ENCODE measurements around the gene ATF5. TPM values are rescaled to one million over a fixed set of nuclear protein-coding genes. Genes with fewer than 3 reads are reported as not detected.

ATF5 gene
- total and polyA plus RNA-seq, 2 of the 13 experiments (the other 11 are each of a cell fraction or from before 2014, with no cell fraction given), result 5.2 to 10.3 TPM

DNA sequence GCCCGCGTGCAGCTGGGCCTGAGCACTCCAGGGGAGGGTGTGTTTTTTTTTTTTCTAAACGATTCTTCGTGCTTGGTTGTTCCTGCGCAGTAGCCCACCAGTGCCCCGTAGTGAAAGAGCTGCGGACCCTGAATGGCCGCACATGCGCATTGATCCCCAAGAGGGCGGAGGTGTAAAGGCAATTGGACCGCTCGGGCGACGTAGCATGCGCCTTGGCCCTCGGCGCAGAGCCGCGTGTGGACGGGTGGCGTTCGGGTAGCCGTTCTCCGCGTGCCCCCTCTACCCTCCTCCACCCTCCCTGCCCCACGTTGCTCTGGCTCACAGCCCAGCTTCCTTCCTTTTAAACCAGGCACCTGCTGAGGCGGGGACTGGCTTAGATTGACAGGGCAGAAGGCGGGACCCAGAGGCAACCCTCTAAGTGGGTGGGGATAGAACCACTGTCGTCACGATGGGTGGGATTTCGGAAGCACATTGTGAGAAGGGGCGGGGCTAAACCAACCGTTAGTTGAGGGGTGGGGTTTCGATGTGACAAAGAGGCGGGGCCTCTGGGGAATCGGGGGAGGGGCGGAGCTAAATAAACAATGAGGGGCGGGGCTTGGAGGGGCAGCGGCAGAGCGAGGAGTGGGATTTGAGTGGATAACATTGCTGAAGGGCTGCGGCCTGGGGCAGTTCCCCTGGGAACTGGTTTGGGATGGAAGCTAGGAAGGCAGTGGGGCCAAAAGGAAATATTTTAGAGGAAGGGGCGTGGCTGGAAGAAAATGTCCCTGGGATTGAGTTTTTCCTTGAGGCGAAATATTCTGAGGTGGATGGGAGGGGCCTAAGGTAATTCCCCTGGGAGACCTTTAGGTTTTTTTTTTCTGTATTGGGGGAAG lies 842 bp downstream of the ATF5 start (continued):
- TF ChIP-seq TCF12 (IDR thresholded peaks at IDR 0.05) (no peak), TCF12 (CRISPR knock-in tag; IDR thresholded peaks at IDR 0.05) (no peak), ATM (IDR thresholded peaks at IDR 0.05; ENCODE audit: borderline replicate concordance) (no peak), ZNF775 (CRISPR knock-in tag; IDR thresholded peaks at IDR 0.05; ENCODE audit: borderline replicate concordance) (no peak), RFXANK (CRISPR knock-in tag; IDR thresholded peaks at IDR 0.05) (no peak), ZNF616 (CRISPR knock-in tag; IDR thresholded peaks at IDR 0.05; ENCODE audit: low read depth) (0 out of 2 replicates have a peak, but pooled peaks have one; percentile 56), ZNF883 (CRISPR knock-in tag; IDR thresholded peaks at IDR 0.05; ENCODE audit: not compliant biosample characterization) (peak; percentile 74), ZNF546 (CRISPR knock-in tag; conservative IDR thresholded peaks at IDR 0.05) (no peak), ZFP36 (IDR thresholded peaks at IDR 0.05; ENCODE audit: borderline replicate concordance, low read depth, low read length, partially characterized antibody) (no peak), YEATS2 (CRISPR knock-in tag; IDR thresholded peaks at IDR 0.05; ENCODE audit: borderline replicate concordance) (peak; percentile 70; the same call in 1 of the 2 replicates), ZNF264 (CRISPR knock-in tag; IDR thresholded peaks at IDR 0.05) (peak; percentile 66; the same call in 1 of the 2 replicates), POLR2AphosphoS5 (IDR thresholded peaks at IDR 0.05; ENCODE audit: low read depth, low read length) (peak; percentile 92), GLI4 (CRISPR knock-in tag; IDR thresholded peaks at IDR 0.05; ENCODE audit: borderline replicate concordance) (no peak), RFXAP (CRISPR knock-in tag; IDR thresholded peaks at IDR 0.05; ENCODE audit: borderline replicate concordance) (0 out of 2 replicates have a peak, but pooled peaks have one; percentile 77), SPEN (CRISPR knock-in tag; IDR thresholded peaks at IDR 0.05; ENCODE audit: low read depth) (peak; percentile 69), ZNF326 (CRISPR knock-in tag; IDR thresholded peaks at IDR 0.05; ENCODE audit: borderline replicate concordance) (no peak), ZBTB7B (CRISPR knock-in tag; IDR thresholded peaks at IDR 0.05) (0 out of 2 replicates have a peak, but pooled peaks have one; percentile 18), NKX3-1 (CRISPR knock-in tag; IDR thresholded peaks at IDR 0.05) (0 out of 2 replicates have a peak, but pooled peaks have one; percentile 35), SP2 (CRISPR knock-in tag; IDR thresholded peaks at IDR 0.05) (peak; percentile 53), HOXD1 (CRISPR knock-in tag; IDR thresholded peaks at IDR 0.05) (0 out of 2 replicates have a peak, but pooled peaks have one; percentile 12)
- TF ChIP-seq, protein P1, sequence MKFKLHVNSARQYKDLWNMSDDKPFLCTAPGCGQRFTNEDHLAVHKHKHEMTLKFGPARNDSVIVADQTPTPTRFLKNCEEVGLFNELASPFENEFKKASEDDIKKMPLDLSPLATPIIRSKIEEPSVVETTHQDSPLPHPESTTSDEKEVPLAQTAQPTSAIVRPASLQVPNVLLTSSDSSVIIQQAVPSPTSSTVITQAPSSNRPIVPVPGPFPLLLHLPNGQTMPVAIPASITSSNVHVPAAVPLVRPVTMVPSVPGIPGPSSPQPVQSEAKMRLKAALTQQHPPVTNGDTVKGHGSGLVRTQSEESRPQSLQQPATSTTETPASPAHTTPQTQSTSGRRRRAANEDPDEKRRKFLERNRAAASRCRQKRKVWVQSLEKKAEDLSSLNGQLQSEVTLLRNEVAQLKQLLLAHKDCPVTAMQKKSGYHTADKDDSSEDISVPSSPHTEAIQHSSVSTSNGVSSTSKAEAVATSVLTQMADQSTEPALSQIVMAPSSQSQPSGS (CRISPR knock-in tag; IDR thresholded peaks at IDR 0.05), result peak; percentile 65; the same call in 1 of the 2 replicates
- TF ChIP-seq, protein P2, sequence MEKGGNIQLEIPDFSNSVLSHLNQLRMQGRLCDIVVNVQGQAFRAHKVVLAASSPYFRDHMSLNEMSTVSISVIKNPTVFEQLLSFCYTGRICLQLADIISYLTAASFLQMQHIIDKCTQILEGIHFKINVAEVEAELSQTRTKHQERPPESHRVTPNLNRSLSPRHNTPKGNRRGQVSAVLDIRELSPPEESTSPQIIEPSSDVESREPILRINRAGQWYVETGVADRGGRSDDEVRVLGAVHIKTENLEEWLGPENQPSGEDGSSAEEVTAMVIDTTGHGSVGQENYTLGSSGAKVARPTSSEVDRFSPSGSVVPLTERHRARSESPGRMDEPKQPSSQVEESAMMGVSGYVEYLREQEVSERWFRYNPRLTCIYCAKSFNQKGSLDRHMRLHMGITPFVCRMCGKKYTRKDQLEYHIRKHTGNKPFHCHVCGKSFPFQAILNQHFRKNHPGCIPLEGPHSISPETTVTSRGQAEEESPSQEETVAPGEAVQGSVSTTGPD (CRISPR knock-in tag; IDR thresholded peaks at IDR 0.05), result no peak
- TF ChIP-seq, protein P3, sequence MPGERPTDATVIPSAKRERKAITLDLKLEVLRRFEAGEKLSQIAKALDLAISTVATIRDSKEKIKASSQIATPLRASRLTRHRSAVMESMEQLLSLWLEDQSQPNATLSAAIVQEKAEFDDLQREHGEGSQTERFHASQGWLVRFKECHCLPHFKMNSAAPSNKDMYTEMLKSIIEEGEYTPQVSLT (CRISPR knock-in tag; IDR thresholded peaks at IDR 0.05; ENCODE audit: borderline replicate concordance, low read depth), result no peak
- TF ChIP-seq, protein P4, sequence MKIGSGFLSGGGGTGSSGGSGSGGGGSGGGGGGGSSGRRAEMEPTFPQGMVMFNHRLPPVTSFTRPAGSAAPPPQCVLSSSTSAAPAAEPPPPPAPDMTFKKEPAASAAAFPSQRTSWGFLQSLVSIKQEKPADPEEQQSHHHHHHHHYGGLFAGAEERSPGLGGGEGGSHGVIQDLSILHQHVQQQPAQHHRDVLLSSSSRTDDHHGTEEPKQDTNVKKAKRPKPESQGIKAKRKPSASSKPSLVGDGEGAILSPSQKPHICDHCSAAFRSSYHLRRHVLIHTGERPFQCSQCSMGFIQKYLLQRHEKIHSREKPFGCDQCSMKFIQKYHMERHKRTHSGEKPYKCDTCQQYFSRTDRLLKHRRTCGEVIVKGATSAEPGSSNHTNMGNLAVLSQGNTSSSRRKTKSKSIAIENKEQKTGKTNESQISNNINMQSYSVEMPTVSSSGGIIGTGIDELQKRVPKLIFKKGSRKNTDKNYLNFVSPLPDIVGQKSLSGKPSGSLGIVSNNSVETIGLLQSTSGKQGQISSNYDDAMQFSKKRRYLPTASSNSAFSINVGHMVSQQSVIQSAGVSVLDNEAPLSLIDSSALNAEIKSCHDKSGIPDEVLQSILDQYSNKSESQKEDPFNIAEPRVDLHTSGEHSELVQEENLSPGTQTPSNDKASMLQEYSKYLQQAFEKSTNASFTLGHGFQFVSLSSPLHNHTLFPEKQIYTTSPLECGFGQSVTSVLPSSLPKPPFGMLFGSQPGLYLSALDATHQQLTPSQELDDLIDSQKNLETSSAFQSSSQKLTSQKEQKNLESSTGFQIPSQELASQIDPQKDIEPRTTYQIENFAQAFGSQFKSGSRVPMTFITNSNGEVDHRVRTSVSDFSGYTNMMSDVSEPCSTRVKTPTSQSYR (CRISPR knock-in tag; IDR thresholded peaks at IDR 0.05; ENCODE audit: borderline replicate concordance), result no peak
